HS-5 (cell line): Measurements from ENCODE around the gene TAF7L.
"Not testable (repeated sequence)": the region's sequence is repeated elsewhere in the genome, so short reads cannot be mapped to it uniquely, and the experiment has no call there.

Experiments used
- DNase-seq: peaks from one replicate; pipeline ENCODE4 v3.0.0-alpha.2; 2012; ENCODE audit warnings: low read depth

Gene TAF7L, protein sequence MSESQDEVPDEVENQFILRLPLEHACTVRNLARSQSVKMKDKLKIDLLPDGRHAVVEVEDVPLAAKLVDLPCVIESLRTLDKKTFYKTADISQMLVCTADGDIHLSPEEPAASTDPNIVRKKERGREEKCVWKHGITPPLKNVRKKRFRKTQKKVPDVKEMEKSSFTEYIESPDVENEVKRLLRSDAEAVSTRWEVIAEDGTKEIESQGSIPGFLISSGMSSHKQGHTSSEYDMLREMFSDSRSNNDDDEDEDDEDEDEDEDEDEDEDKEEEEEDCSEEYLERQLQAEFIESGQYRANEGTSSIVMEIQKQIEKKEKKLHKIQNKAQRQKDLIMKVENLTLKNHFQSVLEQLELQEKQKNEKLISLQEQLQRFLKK

DNA sequence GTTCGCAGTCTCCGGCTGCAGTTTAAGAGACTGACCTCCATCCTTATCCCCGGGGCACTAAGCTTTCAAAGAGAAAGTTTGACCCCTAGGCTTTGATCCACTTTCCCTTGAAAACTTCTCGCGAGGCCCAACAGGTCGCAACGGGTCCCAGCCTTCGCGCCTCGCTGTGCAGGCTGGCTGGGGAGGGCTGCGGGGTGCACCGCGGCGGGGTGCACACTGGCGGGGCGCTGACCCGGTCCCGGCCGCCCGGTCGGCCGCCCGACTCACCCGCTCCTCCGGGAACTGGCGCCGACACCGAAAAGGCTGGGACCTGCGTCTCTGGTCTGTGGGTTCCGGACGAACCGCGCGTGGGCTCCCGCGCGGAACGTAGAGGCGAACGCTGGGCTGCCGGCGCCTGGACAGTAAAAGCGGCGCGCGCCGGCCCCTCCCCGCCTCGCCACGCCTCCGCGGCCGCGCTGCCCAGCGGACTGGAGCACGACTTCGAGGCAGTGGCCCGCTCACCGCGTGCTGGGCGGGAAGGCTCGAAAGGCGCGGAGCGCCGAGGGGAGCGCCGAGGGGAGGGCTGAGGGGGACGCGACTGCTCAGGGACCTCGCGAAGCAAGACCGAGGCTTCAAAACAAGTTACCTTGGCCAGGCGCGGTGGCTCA is at the start of gene TAF7L:
Gene TAF7L, minus strand, starts transcription at position 378 of the 647 bp plus-strand sequence. CDS start 3,791 bp downstream, outside the sequence.
- no peak for DNase-seq

DNA sequence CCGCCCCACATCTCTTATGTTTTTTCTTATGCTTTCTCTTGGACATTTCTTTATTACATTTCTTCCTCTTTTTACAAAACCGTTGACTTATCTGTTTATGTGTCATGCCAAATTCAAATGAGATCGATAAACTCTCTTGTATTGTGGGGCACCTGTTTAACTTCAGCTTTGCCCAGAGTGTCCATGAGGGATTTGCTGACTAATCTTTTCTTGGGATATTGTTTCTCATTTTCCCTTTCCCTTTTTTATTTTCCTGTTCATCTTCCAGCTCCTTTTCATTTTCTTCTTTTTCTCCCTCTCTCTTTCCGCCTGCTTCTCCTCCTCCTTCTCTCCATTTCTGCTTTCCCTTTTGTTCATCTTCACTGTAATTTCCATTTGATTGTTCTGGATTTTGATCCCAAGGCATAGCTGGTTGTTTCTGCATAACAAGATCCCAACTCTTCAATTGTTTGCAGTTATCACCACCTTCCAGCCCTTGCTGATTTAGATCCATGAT is 46.7 kb upstream of the TAF7L start:
- no peak for DNase-seq

DNA sequence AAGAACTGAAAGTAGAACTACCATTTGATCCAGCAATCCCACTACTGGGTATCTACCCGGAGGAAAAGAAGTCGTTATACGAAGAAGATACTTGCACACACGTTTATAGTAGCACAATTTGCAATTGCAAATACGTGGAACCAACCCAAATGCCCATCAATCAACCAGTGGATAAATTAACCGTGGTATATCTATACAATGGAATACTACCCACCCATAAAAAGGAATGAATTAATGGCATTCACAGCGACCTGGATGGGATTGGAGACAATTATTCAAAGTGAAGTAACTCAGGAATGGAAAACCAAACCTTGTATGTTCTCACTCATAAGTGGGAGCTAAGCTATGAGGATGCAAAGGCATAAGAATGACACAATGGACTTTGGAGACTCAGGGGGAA is 43.2 kb upstream of the TAF7L start:
- DNase-seq = not testable (repeated sequence)

DNA sequence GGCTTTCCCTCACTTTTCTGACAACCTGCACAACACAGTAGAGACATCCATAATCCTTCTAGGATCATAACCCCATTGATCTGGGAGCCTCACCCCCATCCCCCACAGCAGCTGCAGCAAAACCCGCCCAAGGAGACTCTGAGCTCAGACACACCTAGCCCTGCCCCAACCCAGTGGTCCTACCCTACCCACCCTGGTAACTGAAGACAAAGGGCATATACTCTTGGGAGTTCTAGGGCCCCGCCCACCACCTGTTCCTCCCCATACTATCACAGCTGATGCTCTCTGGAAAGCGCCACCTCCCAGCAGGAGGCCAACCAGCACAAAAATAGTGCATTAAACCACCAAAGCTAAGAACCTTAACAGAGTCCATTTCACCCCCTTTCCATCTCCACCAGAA is 35.5 kb upstream of the TAF7L start:
- not testable (repeated sequence) for DNase-seq

DNA sequence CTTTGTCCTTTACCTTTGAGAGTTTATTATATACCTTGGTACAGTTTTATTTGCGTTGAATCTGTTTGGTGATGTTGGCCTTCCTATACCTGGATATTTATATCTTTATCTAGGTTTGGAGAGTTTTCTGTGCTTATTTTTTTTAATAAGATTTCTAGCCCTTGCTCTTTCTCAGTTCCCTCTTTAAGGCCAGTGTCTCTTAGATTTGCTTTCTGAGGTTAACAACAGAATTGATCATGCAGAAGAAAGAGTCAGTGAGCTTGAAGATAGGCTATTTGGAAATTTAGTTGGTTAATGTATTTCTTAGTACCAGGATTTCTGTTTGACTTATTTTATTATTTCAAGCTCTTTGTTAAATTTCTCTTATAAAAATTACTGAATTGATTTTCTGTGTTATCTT is 12.7 kb upstream of the TAF7L start:
- no peak for DNase-seq

DNA sequence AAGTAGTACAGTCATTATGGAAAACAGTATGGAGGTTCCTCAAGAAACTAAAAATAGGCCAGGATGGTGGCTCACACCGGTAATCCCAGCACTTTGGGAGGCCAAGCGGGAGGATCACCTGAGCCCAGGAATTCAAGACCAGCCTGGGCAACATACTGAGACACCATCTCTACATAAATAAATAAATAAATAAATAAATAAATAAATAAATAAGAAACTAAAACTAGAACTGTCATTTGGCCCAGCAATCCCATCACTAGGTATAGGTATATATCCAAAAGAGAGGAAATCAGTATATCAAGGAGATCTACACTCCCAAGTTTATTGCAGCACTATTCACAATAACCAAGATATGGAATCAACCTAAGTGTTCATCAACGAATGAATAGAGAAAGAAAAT is 4.5 kb upstream of the TAF7L start:
- DNase-seq = not testable (repeated sequence)

DNA sequence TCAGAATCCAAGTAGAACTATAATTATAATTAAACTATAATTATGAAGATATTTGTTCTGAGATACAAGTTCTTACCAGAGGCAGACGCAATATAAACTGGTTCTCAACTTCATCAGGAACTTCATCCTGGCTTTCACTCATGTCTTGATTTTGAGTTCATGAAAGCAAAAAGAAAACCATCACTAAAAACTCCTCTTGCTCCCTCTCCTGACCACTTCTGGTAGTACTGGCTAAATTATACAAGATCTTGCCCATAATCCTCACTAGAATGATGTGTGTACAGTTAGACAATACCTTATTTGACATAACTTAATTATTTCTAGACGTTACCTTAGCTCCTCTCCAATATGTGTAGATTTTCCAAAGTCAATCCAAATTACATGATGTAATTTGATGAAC is 3.7 kb downstream of the TAF7L start:
- DNase-seq = peak; percentile 31

DNA sequence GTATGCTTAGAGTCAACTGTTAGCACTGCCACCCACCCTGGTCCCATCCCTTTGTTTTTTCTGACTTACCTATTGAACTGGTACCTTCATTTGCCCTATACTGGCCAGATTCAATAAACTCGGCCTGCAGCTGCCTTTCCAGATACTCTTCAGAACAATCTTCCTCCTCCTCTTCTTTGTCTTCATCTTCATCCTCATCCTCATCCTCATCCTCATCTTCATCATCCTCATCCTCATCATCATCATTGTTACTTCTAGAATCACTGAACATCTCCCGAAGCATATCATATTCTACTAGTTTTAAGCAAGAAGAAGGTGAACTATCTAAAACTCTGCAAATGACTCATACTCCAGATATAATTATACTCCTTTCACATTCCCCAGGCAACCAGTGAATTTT is 14.9 kb downstream of the TAF7L start:
- no peak for DNase-seq

DNA sequence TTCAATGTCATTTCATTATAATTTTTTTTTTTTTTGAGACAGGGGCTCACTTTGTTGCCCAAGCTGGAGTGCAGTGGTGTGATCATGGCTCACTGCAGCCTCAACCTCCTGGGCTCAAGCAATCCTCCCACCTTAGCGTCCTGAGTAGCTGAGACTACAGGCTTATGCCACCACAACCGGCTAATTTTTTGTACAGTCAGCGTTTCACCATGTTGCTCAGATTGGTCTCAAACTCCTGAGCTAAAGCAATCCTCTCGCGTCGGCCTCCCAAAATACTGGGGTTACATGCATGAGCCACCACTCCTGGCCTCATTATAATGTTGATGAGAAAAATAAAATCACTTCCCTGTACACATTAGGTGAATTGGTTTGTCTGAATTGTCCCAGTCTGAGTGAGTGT is 16.9 kb downstream of the TAF7L start:
- no peak for DNase-seq

DNA sequence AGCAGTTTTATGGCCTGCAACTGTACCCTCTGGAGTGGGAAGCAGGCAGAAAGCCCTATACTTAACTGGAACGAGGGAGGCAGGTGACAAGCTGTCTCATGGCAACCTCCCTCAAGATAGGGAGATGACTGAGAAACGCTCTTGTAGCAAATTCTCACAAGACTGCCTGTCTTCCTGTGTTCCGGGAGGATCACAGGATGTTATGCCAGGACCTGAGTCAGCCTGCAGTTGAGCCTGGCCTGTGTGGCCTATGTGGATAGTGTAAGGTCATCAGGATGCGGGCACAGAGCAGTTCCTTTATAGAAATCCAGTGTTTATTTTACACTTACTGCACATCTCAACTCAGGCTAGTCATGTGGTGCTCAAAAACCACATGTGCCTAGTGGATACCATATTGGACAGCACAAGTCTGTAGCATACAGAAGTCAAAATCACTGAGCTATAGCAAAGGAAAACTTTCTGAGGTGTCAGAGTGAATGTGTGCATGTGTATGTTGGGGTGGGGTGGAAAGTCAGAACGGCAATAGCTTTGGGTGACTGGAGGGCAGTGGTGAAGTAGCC is 25.2 kb downstream of the TAF7L start:
- peak; percentile 42 for DNase-seq

DNA sequence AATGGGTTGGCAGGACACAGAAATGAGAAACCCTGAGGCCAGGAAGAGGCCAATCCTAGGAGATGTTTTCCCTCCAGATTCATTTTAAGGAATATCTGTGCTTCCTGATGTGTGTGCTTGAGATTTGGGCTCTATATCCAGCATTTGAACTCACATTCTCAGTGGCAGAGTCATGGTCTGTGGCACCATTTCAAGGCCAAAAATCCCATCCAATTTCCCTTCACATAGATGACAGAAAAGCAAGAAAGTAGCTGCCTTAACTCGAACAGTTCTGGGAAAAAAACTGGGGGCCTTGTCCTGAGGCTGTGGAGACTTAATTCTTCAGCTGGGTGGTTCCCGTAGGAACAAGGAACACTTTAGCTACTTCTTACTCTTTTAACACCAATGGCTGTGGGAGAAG is 27.4 kb downstream of the TAF7L start:
- no peak for DNase-seq

DNA sequence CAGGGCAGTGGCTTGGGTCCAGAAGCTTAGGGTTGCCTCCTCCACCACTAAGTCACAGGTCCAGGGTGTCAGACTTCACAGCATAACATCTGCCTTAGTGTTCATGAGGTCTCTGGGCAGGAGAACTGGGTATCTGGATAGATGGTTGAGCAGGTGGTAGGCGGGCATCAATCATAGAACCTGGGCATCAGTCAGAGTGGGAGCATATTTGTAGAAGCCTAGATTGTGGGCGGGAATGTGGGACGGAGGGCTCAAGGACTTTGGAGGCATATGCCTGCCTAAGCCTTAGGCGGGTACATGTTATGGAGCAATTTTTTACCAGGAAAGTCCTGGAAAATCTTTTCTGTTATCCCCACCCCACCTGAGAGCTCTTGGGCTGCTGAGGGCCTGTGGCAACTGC is 28.5 kb downstream of the TAF7L start:
- no peak for DNase-seq

DNA sequence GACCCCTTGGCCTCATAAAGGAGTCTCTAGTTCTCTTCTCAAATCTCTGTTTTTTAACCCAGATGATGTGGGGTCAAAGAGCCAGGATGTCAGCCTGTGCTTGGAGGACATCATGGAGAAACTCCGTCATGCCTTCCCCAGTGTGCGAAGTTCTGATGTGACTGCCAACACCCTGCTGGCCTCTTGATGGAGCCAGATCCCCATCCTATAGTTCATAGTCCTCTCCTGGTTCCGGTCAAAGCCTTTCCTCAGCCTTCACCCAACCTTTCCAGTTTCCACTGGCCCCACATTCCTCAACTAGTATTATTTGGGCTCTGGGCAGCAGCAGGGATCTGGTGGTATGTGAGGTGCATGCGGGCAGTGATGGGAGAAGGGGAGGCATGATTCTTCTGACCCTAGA is 30.7 kb downstream of the TAF7L start:
- DNase-seq = no peak

DNA sequence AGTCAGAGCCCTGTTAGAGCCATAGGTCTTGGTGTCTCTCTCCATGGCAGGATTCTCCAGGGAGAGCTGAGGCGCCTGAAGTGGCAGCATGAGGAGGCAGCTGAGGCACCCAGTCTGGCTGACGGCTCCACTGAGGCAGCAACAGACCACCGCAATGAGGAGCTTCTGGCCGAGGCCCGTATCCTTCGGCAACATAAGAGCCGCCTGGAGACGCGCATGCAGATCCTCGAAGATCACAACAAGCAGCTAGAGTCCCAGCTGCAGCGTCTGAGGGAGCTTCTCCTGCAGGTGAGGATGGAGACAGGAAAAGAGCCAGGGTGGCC is 32.9 kb downstream of the TAF7L start:
- no peak for DNase-seq

DNA sequence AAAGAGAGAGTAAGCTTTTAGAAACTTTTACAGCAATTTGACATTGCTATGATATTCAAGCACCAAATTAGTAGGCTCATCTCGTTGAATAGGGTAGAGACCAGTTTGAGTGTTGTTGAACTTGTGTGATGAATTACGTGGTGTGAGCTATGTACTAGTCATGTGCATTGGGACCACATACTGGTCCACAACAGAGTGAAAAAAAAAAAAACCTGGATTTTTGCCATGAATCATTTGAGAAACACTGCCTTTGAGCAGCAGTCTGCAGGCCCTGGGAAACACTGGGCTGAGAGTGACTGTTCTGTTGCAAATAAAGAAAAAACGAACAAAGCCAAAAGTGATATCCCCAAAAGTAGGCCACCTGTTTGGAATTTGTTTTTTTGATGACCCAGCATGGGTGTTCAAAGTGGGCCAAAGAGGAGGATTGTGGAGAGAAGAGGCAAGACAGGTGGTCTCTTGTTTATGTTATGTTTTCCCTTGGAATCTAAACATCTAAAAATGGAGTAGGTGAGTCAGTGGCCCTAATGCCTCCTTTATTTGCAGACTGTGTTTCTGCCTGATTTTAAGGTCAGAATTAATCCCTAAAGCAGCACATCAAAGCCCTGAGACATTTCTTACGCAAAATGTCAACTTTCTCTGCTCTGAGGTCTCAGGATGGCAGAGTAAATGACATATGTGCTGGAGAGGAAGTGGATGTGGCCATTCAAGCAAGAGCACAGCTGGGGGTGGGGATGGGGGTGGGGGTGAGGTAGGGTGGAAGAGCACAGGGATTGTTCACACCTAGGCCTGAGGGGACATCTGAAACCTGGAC is 33.5 kb downstream of the TAF7L start:
- no peak for DNase-seq

DNA sequence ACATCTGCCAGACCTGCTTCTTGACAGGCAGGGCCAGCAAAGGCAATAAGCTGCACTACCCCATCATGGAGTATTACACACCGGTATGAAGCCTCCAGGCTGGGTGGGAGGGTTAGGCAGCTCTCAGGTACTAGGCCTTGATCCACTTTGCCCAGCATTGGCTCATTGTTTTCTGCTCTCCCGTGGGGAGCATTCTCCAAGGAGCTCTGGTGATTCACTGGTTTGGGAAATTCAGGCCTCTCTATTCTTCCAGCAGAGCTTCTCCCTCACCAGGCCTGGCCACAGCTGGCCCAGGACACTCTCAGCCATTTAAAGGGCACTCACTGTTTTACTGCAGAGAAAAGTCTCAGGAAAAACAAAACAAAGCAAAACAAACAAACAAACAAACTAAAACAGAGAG is 38.5 kb downstream of the TAF7L start:
- DNase-seq = no peak

DNA sequence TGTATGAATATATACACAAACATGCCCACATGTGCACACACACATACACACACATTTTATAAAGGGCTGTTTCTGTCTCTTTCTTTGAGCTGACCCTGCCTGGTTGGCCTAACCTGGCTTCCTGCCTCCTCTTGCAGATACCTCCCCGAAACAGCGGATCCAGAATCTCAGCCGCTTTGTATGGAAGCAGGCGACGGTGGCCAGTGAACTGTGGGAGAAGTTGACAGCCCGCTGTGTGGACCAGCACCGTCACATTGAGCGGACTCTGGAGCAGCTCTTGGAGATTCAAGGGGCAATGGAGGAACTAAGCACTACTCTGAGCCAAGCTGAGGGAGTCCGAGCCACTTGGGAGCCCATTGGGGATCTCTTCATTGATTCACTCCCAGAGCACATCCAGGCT is 49.6 kb downstream of the TAF7L start:
- DNase-seq = no peak

DNA sequence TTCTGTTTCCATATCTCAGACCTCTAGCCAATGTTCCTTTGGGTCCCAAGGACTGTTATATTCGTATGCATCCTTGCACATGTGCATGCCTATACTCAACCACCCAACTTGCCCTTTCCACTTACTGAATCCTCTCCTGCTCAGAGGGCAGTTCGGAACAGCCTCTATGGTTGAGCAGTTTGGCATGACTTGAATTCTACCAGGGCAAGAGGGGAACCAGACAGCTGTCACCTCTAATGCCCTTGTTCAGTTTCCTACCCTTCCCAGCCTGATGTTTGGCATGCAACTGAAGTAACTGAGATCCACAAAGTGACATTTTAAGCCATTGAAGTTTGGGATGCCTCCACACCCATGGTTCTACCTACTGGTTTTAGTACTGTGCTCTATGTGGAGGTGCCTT is 54.1 kb downstream of the TAF7L start:
- no peak for DNase-seq

DNA sequence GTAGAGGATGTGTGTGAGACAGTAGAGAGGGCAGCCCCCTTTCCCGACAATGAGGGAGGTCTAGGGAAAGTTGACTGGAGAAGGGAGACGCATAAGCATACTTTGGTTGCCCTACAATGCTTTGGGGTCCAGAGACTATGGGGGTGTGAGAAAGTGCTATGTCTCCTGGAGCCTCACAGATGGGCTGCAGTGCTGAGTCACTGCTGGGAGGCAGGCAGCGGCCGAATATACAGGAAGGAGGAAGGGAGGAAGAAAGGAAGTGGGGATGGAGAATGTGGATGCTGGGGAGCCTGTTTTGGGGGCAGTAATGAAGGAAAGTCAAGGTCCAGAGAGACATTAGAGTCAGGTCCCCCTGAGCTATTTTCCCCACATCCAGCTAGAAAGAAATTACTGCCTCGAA is 58.8 kb downstream of the TAF7L start:
- no peak for DNase-seq

DNA sequence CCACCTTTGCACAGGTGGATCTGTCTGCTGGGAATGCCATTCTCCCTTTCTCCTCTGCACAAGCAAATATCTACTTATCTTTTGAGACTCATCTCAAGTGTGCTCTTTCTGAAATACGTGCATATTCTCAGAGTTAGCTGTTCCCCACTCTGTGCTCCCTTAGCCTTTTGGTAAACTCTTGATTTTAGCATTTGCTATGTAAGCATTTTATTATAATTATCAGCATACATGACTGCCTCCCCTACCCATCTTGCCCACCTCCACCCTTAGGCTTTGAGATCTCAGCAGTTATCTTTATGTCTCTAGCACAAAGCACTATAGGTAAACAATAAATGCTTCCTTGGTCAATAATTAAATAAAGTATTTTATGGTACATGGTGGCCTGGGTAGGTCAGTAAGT is 60.1 kb downstream of the TAF7L start:
- DNase-seq = no peak

DNA sequence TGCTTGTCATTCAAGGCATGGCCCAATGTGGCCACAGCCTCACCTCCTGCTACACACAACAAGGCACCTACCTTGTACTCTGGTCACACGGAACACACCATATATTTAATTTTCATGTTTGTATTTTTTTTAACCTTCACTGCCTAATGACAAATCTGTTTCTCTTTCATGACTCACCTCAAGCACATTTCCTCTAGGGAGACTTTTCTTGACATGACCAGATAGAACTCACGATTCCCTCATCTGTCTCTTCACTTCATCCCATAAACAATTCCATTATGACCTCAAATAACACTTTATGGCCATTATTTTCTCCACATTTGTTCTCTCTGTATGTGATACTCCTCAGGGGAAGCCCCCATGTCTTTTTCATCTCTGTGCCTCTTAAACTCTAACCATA is 60.5 kb downstream of the TAF7L start:
- no peak for DNase-seq

DNA sequence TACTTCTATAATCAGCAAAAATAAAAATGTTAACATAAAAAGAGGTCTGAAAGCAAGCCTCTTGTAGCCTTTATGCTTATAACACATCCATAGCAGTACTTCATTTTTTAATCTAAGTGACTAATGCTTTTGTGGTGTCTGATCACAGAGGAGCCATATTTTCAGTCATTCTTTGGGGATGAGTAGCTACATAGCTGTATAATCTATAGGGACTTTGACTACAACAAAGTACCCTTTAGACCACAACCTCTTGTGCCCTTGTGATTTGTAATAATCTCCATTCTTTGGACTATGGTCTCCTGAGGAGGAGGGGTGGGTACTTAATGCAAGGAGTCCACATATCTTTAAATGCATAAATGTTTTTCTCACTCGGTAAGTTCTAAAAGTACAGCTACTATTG is 62.0 kb downstream of the TAF7L start:
- DNase-seq = peak; percentile 58

DNA sequence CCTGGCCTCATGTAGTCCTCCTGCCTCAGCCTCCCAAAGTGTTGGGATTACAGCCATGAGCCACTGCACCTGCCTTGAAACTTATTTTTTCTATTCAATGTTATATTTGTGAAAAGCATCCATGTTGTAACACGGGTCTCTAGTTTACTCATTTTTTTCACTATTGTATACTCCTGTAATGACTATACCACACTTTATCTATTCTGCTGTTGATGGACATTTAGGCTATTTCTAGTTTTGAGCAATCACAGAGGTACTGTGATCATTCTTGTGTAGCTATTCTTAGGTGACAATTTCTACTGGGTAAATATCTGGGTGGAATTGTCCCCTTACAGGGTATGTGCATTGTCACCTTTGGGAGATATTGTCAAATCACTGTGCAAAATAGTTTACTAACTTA is 67.9 kb downstream of the TAF7L start:
- no peak for DNase-seq
